Measurements from ENCODE around the gene GPR155. TPM values are rescaled to one million over a fixed set of nuclear protein-coding genes. Genes with fewer than 3 reads are reported as not detected.
A peak's percentile ranks its signal among the peaks of the same experiment; 100 is the strongest.
"Not testable (repeated sequence)": the region's sequence is repeated elsewhere in the genome, so short reads cannot be mapped to it uniquely, and the experiment has no call there.

Gene GPR155
- total RNA-seq, 2 donors from 2014 or later: 8.8 to 18.5 TPM

GRCh38 chr2:174495365-174496012 lies 8.7 kb upstream of the GPR155 start:
- H3K36me3 Mint-ChIP-seq: no peaks in the 10 kb centered on the region
- H3K9me3 Mint-ChIP-seq: peaks cover 0 to 4% of the 10 kb centered on the region in 2 donors
- ATAC-seq: no peak
- no peak for DNase-seq (ENCODE audit: low spot score in 2 of 2)
- no peak overlapping the region for H3K27ac Mint-ChIP-seq

DNA sequence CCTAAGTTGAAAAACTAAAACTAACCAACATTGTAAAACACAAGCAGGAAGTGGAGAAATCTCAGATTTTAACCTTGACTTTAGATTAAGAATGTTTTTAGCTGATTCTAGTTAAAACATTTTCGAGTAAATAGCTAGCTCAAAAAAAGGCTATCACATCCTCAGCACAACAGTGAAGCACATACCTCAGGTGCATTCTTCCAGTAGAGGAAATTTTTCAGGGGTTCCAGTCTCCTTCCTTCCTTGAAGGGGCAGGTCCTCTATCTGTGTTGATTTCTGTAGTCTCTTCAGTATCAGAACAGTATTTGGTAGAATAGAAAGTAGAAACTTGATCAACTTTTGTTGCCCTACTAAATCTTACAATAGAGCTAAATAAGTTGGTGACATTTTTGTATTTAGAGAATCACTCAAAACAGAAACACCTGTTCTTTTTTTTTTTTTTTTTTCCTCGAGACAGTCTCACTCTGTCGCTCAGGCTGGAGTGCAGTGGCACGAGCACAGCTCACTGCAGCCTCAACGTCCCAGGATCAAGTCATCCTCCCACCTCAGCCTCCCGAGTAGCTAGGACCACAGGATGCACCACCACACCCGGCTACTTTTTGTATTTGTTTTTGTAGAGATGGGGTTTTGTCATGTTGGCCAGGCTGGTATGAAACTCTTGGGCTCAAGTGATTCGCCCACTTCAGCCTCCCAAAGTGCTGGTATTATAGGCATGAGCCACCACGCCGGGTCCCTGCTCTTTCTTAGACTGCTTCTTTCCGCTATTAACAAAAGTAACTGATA lies 6.9 kb upstream of the GPR155 start:
- Mint-ChIP-seq H3K9me3 (peaks cover 0 to 4% of the 10 kb centered on the region in 2 donors), H3K36me3 (peaks cover 0 to 4% of the 10 kb centered on the region in 2 donors), H3K27ac (peak overlapping the region; percentile 91 to 94)
- DNase-seq (ENCODE audit: low spot score in 2 of 2): no peak
- ATAC-seq: peak; percentile 42 to 69

DNA sequence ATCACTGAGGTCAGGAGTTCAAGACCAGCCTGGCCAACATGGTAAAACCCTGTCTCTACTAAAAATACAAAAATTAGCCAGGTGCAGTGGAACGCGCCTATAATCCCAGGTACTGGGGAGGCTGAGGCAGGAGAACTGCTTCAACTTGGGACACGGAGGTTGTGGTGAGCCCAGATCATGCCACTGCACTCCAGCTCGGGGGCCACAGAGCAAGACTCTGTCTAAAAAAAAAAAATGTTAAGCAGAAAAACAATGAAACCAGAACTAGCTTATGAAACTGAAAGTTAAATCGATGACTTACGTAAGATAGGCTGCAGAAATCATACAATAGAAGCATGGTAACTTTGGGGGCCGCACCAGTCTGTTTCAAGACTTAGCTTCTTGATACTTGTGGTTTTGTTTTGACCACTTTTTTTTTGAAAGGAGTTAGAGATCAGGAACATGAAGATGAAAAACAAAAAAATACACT lies 6.2 kb upstream of the GPR155 start:
- ATAC-seq (peak; percentile 89 to 90), DNase-seq (ENCODE audit: low spot score in 2 of 2) (peak; percentile 22 to 59)

DNA sequence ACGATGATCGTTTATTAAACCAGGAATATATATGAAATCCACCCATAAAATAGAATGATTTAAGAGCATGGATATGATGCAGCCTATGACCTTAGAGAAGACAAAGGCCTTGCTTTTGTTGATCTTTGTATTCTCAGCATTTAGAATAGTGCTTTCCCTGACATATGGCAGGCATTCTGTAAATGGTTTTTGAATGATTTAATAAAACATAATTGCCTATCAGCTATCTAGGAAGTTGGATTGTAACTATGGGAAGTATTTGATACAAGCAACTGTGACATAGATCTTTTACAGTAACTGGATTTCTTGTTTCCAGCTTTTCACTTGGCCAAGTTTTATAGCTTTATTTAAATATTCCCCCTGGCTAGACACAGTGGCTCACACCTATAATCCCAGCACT lies 5.1 kb upstream of the GPR155 start:
- H3K36me3 Mint-ChIP-seq: peaks cover 0 to 5% of the 10 kb centered on the region in 2 donors
- ATAC-seq (no peak), DNase-seq (ENCODE audit: low spot score in 2 of 2) (no peak)
- peak overlapping the region in 1 of 2 donors; percentile 91 for H3K27ac Mint-ChIP-seq
- H3K9me3 Mint-ChIP-seq: peaks cover 0 to 4% of the 10 kb centered on the region in 2 donors

More for the DNA sequence above, 6.2 kb upstream of the GPR155 start:
- Mint-ChIP-seq H3K36me3 (peaks cover 0 to 5% of the 10 kb centered on the region in 2 donors), H3K27ac (peak overlapping the region; percentile 91 to 94), H3K9me3 (peaks cover 0 to 4% of the 10 kb centered on the region in 2 donors)

- peak overlapping the region in 1 of 2 donors; percentile 88 for H3K27ac Mint-ChIP-seq
- H3K9me3 Mint-ChIP-seq: peaks cover 0 to 4% of the 10 kb centered on the region in 2 donors
- peaks cover 10 to 11% of the 10 kb centered on the region in 2 donors for H3K36me3 Mint-ChIP-seq
- no peak for DNase-seq (ENCODE audit: low spot score in 2 of 2)
- no peak for ATAC-seq
Observed at GRCh38 chr2:174490051-174490450, 3.2 kb upstream of the GPR155 start.

GRCh38 chr2:174489520-174489919 lies 2.7 kb upstream of the GPR155 start:
- not testable (repeated sequence) for DNase-seq (ENCODE audit: low spot score in 2 of 2); H3K9me3 Mint-ChIP-seq; ATAC-seq
- Mint-ChIP-seq H3K27ac (peak overlapping the region in 1 of 2 donors; percentile 88), H3K36me3 (peaks cover 11 to 15% of the 10 kb centered on the region in 2 donors)

- Mint-ChIP-seq H3K27ac (peak overlapping the region in 1 of 2 donors; percentile 83), H3K36me3 (peaks cover 11 to 17% of the 10 kb centered on the region in 2 donors), H3K9me3 (peaks cover 0 to 4% of the 10 kb centered on the region in 2 donors)
- DNase-seq (ENCODE audit: low spot score in 2 of 2) (no peak), ATAC-seq (no peak)
Observed at GRCh38 chr2:174487820-174488162, 962 bp upstream of the GPR155 start.

DNA sequence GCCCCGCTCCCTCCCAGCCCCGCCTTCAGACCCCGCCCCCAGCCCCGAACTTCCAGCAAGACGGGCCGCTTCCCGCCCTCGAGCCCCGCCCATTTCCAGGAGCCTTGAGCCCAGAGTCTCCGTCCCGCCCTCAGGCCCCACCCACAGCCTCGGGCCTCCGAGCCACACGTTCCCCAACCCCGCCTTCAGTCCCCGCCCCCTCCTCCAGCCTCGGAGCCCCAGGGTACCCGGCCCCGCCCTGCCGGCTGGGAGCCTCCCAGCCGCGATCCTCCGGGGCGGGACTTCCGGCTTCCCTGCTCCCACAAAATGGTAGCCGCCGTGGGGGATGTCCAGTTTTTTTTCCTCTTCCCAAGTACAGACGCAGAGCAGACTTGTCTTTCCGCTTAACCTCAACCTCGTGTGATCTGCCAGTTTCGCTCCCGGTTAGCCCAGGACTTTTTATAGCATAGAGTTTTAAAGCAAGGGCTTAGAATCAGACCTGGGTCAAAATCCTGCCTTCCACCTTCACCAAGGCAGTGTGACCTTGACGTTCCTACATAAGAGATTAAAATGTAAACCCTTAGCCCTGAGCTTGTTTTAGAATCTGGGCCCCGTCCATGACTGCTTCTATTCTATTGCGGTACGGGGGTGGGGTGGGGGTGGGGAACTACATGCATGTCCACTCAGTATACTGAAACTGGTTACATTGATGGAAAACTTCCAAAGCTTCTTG lies 435 bp upstream of the GPR155 start:
- H3K36me3 Mint-ChIP-seq: peaks cover 11 to 19% of the 10 kb centered on the region in 2 donors
- ATAC-seq (peak; percentile 92 to 95), DNase-seq (ENCODE audit: low spot score in 2 of 2) (peak; percentile 92 to 93)
- peak overlapping the region; percentile 83 to 93 for H3K27ac Mint-ChIP-seq
- peaks cover 0 to 4% of the 10 kb centered on the region in 2 donors for H3K9me3 Mint-ChIP-seq

DNA sequence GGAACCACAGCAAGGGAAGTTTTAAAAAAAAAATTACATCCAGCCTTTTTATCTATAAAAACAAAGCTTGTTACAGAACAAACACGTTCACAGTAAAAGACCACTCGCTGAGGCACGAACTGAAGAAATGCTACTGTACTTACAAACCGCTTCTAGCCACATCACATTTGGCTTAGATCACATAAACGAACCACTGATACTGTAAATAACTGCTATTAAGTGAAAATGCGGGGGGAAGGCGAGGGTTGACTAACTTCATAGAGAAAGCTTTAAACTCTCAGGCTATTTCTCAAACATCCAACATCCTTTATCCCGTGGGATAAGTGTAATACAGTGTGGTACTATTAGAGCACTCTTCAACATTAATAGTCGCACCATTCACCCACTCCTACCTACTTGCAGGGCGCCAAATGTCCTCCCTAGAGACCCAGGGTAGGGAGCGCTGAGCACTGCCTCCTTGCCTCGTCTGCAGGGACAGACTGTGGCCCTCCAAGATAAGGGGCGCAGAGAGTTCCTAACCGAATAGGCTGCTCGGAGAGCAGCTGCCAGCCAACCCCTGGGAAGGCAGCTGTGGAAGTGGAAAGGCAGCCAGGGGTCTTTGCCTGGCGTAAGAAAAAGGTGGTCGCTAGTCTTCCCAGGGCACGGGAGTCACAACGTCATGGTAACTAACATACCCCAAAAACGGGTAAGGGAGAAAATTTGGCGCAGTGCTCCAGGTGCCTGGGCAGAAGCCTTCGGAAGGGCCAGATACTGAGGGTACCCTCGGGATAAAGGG lies 854 bp downstream of the GPR155 start:
- H3K27ac Mint-ChIP-seq: peak overlapping the region; percentile 83 to 91
- H3K9me3 Mint-ChIP-seq: peaks cover 0 to 4% of the 10 kb centered on the region in 2 donors
- peak; percentile 24 to 25 for ATAC-seq
- peaks cover 11 to 19% of the 10 kb centered on the region in 2 donors for H3K36me3 Mint-ChIP-seq
- DNase-seq (ENCODE audit: low spot score in 2 of 2): peak in 1 of 2 donors; percentile 36

GRCh38 chr2:174485045-174485444 lies 1.8 kb downstream of the GPR155 start:
- not testable (repeated sequence) for H3K9me3 Mint-ChIP-seq; DNase-seq (ENCODE audit: low spot score in 2 of 2)

DNA sequence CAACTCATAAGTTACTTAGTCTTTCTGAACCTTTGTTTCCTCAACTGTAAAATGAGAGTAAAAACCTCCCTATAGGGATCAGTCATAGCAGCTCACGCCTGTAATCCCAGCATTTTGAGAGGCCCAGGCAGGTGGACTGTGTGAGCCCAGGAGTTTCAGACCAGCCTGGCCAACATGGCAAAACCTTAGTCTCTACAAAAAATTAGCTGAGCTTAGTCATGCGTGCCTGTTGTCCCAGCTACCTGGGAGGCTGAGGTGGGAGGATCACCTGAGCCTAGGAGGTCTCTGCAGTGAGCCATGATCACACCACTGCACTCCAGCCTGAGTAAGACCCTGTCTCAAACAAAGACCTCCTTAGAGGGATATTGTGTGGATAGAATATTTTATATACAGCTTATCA lies 2.3 kb downstream of the GPR155 start:
- Mint-ChIP-seq H3K27ac (peak overlapping the region in 1 of 2 donors; percentile 38), H3K9me3 (peaks cover 0 to 4% of the 10 kb centered on the region in 2 donors), H3K36me3 (peaks cover 11 to 19% of the 10 kb centered on the region in 2 donors)
- no peak for ATAC-seq
- no peak for DNase-seq (ENCODE audit: low spot score in 2 of 2)

More at GRCh38 chr2:174485045-174485444, 1.8 kb downstream of the GPR155 start:
- ATAC-seq: not testable (repeated sequence)
- H3K27ac Mint-ChIP-seq: peak overlapping the region in 1 of 2 donors; percentile 38
- peaks cover 11 to 19% of the 10 kb centered on the region in 2 donors for H3K36me3 Mint-ChIP-seq

DNA sequence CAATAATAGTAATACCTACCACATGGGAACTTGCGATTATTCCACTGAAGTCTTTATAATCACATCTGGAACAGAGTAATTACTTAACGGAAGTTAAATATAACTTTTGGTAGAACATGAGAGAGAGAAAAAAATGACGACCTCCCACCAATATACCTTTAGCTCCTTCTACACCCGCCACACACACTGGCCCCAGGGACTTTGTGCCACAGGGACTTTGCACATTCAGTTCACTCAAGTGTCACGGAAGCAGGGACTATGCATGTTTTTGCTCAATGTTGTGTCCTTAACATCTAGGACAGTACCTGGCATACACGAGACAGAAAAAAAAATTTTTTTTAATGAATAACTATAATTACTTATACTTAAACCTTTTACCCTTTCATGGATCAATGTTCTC lies 4.0 kb downstream of the GPR155 start:
- ATAC-seq (no peak), DNase-seq (ENCODE audit: low spot score in 2 of 2) (no peak)
- H3K27ac Mint-ChIP-seq: no peak overlapping the region
- peaks cover 7 to 19% of the 10 kb centered on the region in 2 donors for H3K36me3 Mint-ChIP-seq
- no peaks in the 10 kb centered on the region for H3K9me3 Mint-ChIP-seq

GRCh38 chr2:174477759-174478158 lies 9.1 kb downstream of the GPR155 start:
- peaks cover 0 to 2% of the 10 kb centered on the region in 2 donors for H3K36me3 Mint-ChIP-seq
- H3K27ac Mint-ChIP-seq: no peak overlapping the region
- ATAC-seq: no peak
- no peaks in the 10 kb centered on the region for H3K9me3 Mint-ChIP-seq
- DNase-seq (ENCODE audit: low spot score in 2 of 2): no peak

DNA sequence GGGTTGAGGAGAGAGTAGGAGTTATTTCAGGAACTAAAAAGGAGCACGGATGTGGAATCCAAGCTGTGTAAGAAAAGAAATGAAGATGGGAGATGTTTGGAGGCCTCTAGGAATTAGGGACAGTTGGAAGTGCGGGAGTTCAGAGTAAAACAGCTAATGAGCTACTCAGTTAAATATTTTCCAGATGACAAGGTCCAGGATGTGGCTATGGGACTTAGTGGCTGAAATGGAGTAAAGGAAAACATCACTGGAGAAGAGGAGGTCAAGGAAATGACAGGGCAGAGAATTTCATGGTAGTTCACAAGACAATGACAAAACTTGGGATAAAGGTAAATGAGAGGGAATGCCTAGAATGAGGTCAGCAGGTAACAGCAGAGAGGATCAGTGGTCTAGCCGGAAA lies 13.0 kb downstream of the GPR155 start:
- ATAC-seq: no peak
- Mint-ChIP-seq H3K9me3 (no peaks in the 10 kb centered on the region), H3K36me3 (no peaks in the 10 kb centered on the region), H3K27ac (no peak overlapping the region)
- no peak for DNase-seq (ENCODE audit: low spot score in 2 of 2)

DNA sequence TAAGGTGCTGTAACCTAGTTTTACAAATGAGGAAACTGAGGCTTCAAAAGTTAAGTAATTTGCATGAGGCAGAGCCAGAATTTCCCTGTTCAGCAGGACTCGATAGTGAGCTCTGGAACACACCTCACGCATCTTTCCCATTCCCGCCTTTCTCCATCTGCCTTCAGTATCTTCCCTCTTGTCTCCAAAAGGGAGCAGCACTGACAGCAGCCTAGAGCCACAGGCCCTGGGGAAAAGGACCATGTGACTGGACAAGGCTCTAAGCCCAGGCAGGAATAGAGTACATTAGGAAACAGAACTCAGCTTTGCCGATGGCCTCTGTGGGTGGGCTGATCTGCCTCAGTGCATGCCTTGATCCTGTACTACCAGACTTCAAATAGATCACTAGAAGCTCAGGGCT lies 21.5 kb downstream of the GPR155 start:
- Mint-ChIP-seq H3K27ac (no peak overlapping the region), H3K9me3 (no peaks in the 10 kb centered on the region), H3K36me3 (peaks cover 5 to 6% of the 10 kb centered on the region in 2 donors)
- ATAC-seq: no peak
- DNase-seq (ENCODE audit: low spot score in 2 of 2): no peak

DNA sequence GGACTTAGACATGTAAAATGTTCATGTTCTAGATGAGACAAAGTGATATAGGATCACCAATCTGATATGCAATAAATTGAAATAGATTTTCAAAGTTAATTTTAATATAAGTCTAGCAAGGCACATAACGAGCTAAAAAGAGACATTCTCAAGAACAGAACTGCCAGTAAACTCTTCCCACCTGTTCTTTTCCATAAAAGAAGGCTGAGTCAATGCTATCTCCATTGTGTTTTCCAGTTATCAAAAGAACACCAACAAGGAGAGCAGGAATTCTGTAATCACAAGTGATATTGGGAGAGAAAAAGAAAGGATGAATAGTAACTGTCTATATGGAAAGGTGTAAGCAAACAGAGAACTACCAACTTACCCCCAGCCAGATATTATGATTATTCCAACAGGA lies 25.6 kb downstream of the GPR155 start:
- H3K9me3 Mint-ChIP-seq: no peaks in the 10 kb centered on the region
- DNase-seq (ENCODE audit: low spot score in 2 of 2): no peak
- no peak for ATAC-seq
- H3K36me3 Mint-ChIP-seq: no peaks in the 10 kb centered on the region
- H3K27ac Mint-ChIP-seq: no peak overlapping the region
